Testis (tissue), 2 donors: ENCODE data around the gene GUCA2A.

Experiments used
- POLR2A ChIP-seq: fragments of 450-650 bp; IDR thresholded peaks from one replicate; pipeline ENCODE4 v1.6.1; 2017; ENCODE audit warnings: antibody characterized with exemption, mild to moderate bottlenecking, moderate library complexity
- TF ChIP-seq, protein P1 (sequence below), 3 experiments: fragments of 450-650 bp in 2 of 3; fragments of 200-600 bp in 1 of 3; sonication (generic) in 1 of 3; IDR thresholded peaks; one replicate each; pipeline ENCODE4 v1.5.1; 2016 to 2019; ENCODE audit warnings: antibody characterized with exemption in 3 of 3, mild to moderate bottlenecking in 2 of 3, moderate library complexity in 1 of 3

DNA sequence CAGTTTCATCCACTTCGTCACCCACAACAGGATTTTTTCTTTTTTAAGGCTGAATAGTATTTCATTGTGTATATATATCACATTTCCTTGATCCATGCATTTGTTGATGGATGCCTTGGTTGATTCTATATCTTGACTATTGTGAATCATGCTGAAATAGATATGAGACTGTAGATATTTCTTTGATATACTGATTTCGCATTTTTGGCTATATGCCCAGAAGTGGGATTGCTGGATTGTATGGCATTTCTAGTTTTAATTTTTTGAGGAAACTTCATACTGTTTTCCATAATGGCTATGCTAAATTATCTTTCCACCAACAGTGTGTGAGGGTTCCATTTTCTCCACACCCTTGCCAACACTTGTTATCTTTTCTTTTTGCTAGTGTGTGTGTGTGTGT lies 6.4 kb downstream of the GUCA2A start:
- TF ChIP-seq, protein P1, sequence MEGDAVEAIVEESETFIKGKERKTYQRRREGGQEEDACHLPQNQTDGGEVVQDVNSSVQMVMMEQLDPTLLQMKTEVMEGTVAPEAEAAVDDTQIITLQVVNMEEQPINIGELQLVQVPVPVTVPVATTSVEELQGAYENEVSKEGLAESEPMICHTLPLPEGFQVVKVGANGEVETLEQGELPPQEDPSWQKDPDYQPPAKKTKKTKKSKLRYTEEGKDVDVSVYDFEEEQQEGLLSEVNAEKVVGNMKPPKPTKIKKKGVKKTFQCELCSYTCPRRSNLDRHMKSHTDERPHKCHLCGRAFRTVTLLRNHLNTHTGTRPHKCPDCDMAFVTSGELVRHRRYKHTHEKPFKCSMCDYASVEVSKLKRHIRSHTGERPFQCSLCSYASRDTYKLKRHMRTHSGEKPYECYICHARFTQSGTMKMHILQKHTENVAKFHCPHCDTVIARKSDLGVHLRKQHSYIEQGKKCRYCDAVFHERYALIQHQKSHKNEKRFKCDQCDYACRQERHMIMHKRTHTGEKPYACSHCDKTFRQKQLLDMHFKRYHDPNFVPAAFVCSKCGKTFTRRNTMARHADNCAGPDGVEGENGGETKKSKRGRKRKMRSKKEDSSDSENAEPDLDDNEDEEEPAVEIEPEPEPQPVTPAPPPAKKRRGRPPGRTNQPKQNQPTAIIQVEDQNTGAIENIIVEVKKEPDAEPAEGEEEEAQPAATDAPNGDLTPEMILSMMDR (IDR thresholded peaks at IDR 0.05) = no peak
- TF ChIP-seq POLR2A = no peak
